Measurements from ENCODE around the gene CRABP1.

DNA sequence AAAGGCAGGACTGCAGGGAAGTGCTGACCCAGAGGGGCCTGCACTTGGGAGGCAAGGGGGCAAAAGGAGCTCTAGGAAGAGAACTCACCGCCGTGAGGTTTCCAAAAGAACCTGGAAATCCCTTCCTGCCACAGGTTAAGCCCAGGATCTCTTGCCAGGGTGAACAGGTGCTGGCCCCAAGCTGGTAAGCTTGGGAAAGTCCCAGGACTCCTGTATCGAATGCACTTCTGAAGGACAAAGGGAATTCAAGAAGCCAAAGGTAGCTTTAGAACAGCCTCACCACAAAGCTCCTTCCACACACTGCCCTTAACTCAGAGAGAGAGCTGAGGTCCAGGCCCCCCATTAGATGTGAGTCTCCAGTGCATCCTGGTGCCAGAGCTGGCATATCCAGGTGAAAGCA lies 28.9 kb upstream of the CRABP1 start:
- TF ChIP-seq, protein P1, sequence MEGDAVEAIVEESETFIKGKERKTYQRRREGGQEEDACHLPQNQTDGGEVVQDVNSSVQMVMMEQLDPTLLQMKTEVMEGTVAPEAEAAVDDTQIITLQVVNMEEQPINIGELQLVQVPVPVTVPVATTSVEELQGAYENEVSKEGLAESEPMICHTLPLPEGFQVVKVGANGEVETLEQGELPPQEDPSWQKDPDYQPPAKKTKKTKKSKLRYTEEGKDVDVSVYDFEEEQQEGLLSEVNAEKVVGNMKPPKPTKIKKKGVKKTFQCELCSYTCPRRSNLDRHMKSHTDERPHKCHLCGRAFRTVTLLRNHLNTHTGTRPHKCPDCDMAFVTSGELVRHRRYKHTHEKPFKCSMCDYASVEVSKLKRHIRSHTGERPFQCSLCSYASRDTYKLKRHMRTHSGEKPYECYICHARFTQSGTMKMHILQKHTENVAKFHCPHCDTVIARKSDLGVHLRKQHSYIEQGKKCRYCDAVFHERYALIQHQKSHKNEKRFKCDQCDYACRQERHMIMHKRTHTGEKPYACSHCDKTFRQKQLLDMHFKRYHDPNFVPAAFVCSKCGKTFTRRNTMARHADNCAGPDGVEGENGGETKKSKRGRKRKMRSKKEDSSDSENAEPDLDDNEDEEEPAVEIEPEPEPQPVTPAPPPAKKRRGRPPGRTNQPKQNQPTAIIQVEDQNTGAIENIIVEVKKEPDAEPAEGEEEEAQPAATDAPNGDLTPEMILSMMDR (IDR thresholded peaks at IDR 0.05; ENCODE audit: low read depth, low read length, missing input control) = no peak
- TF ChIP-seq, protein P2, sequence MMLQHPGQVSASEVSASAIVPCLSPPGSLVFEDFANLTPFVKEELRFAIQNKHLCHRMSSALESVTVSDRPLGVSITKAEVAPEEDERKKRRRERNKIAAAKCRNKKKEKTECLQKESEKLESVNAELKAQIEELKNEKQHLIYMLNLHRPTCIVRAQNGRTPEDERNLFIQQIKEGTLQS (IDR thresholded peaks at IDR 0.05) = no peak
- TF ChIP-seq SP1 (IDR thresholded peaks at IDR 0.05) = no peak
- TF ChIP-seq RXRA (IDR thresholded peaks at IDR 0.05) = no peak
